ENCODE data around the gene KRTAP10-11. TPM values are rescaled to one million over a fixed set of nuclear protein-coding genes. Genes with fewer than 3 reads are reported as not detected.

KRTAP10-11 gene
- polyA plus RNA-seq, 1 of the 3 experiments (the other 2 are of a cell fraction), result not detected

DNA sequence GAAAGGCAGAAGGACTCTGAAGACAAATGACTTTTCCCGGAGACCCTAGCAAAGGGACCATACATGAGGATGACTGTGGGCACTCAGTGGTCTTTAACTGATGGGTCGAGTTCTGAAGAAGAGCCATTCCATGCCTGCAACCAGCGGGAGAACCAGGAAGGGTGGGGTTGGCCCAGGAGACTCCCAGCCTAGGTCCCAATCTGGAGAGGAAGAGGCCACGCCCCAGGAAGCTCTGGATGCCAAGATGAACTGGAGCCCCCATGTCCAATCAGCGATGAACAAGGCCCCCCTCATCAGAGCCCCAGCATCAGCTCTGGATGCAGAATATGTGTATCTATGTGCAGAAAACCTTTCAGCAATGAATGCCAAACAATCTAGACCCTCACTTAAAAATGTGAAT lies 5.5 kb upstream of the KRTAP10-11 start:
- H3K36me3 ChIP-seq (replicated peaks in 1 of 2; ENCODE audit: control insufficient read depth in 1 of 2, insufficient read depth in 2 of 2, low read length in 1 of 2), result no peaks in the 10 kb centered on the region
- H3K9me3 ChIP-seq, result 0 out of 2 replicates have a peak, but pooled peaks cover 5% of the 10 kb centered on the region
- no peak overlapping the region for H3K4me2 ChIP-seq
- TF ChIP-seq POLR2AphosphoS5 (IDR thresholded peaks at IDR 0.05; ENCODE audit: low read depth, low read length) (no peak), PBX3 (IDR thresholded peaks at IDR 0.05) (no peak), MAX (IDR thresholded peaks at IDR 0.05; ENCODE audit: low read depth) (no peak), GABPA (IDR thresholded peaks at IDR 0.05; ENCODE audit: low read depth) (no peak), EZH2phosphoT487 (IDR thresholded peaks at IDR 0.05; ENCODE audit: borderline replicate concordance, low read depth) (no peak), TCF12 (IDR thresholded peaks at IDR 0.05) (no peak), RXRA (IDR thresholded peaks at IDR 0.05; ENCODE audit: borderline replicate concordance, low read depth) (no peak), TAF1 (IDR thresholded peaks at IDR 0.05; ENCODE audit: borderline replicate concordance, low read depth, low read length) (no peak), GATA2 (CRISPR knock-in tag; IDR thresholded peaks at IDR 0.05) (no peak), RAD21 (IDR thresholded peaks at IDR 0.05; ENCODE audit: low read length) (no peak)
- TF ChIP-seq, protein P1, sequence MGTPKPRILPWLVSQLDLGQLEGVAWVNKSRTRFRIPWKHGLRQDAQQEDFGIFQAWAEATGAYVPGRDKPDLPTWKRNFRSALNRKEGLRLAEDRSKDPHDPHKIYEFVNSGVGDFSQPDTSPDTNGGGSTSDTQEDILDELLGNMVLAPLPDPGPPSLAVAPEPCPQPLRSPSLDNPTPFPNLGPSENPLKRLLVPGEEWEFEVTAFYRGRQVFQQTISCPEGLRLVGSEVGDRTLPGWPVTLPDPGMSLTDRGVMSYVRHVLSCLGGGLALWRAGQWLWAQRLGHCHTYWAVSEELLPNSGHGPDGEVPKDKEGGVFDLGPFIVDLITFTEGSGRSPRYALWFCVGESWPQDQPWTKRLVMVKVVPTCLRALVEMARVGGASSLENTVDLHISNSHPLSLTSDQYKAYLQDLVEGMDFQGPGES (IDR thresholded peaks at IDR 0.05; ENCODE audit: low read depth, low read length), result no peak
- TF ChIP-seq, protein P2, sequence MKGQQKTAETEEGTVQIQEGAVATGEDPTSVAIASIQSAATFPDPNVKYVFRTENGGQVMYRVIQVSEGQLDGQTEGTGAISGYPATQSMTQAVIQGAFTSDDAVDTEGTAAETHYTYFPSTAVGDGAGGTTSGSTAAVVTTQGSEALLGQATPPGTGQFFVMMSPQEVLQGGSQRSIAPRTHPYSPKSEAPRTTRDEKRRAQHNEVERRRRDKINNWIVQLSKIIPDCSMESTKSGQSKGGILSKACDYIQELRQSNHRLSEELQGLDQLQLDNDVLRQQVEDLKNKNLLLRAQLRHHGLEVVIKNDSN (IDR thresholded peaks at IDR 0.05; ENCODE audit: borderline replicate concordance, low read depth), result no peak
- no peak overlapping the region for H3K4me3 ChIP-seq (ENCODE audit: low read depth in 2 of 2, low read length in 1 of 2)
- H3K27me3 ChIP-seq (ENCODE audit: insufficient read depth), result peaks cover 8% of the 10 kb centered on the region; the same call in 1 of the 2 replicates
- H2AFZ ChIP-seq (ENCODE audit: low read depth), result no peak overlapping the region
- no peaks in the 10 kb centered on the region for H3K79me2 ChIP-seq (ENCODE audit: insufficient read depth)
- 21% methylated on average over 5 of the region's 5 CpGs for WGBS (ENCODE audit: low lambda C conversion rate)
- no peaks in the 10 kb centered on the region; a peak in 1 of 4 replicates for H3K4me1 ChIP-seq (ENCODE audit: control insufficient read depth in 1 of 2, insufficient read depth in 2 of 2, low read depth in 1 of 2, low read length in 1 of 2)
- H4K20me1 ChIP-seq (ENCODE audit: insufficient read depth), result no peaks in the 10 kb centered on the region
- no peaks in the 10 kb centered on the region for H3F3A ChIP-seq (replicated peaks; ENCODE audit: insufficient read depth)
- ChIA-PET CTCF (no interaction called here), POLR2A (no interaction called here)
- H3K9me2 ChIP-seq, result no peaks in the 10 kb centered on the region
- no peak overlapping the region for H3K27ac ChIP-seq (ENCODE audit: low read depth in 2 of 2, low read length in 1 of 2)
- no peak for DNase-seq
- H3K9ac ChIP-seq, result no peak overlapping the region

- Histone ChIP-seq H3K27me3 (ENCODE audit: insufficient read depth) (peaks cover 30% of the 10 kb centered on the region), H3K27ac (ENCODE audit: low read depth in 2 of 2, low read length in 1 of 2) (no peak overlapping the region), H3K36me3 (replicated peaks in 1 of 2; ENCODE audit: control insufficient read depth in 1 of 2, insufficient read depth in 2 of 2, low read length in 1 of 2) (no peaks in the 10 kb centered on the region), H3K9me2 (no peaks in the 10 kb centered on the region), H3K4me1 (ENCODE audit: control insufficient read depth in 1 of 2, insufficient read depth in 2 of 2, low read depth in 1 of 2, low read length in 1 of 2) (no peaks in the 10 kb centered on the region), H3F3A (replicated peaks; ENCODE audit: insufficient read depth) (no peaks in the 10 kb centered on the region), H3K4me3 (ENCODE audit: low read depth in 2 of 2, low read length in 1 of 2) (no peak overlapping the region), H4K20me1 (ENCODE audit: insufficient read depth) (no peaks in the 10 kb centered on the region), H3K9me3 (0 out of 2 replicates have a peak, but pooled peaks cover 5% of the 10 kb centered on the region), H3K79me2 (ENCODE audit: insufficient read depth) (no peaks in the 10 kb centered on the region), H2AFZ (ENCODE audit: low read depth) (no peak overlapping the region), H3K9ac (no peak overlapping the region), H3K4me2 (no peak overlapping the region)
- ChIA-PET CTCF (no interaction called here), POLR2A (no interaction called here)
- TF ChIP-seq GABPA (IDR thresholded peaks at IDR 0.05; ENCODE audit: low read depth), result no peak
- TF ChIP-seq POLR2AphosphoS5 (IDR thresholded peaks at IDR 0.05; ENCODE audit: low read depth, low read length), result no peak
- no peak for TF ChIP-seq SIN3A (IDR thresholded peaks at IDR 0.05; ENCODE audit: borderline replicate concordance, low read depth, low read length)
- TF ChIP-seq JUND (IDR thresholded peaks at IDR 0.05), result no peak
- TF ChIP-seq USF2 (IDR thresholded peaks at IDR 0.05; ENCODE audit: borderline replicate concordance, low read depth, low read length), result no peak
- TF ChIP-seq RXRA (IDR thresholded peaks at IDR 0.05; ENCODE audit: borderline replicate concordance, low read depth), result no peak
- TF ChIP-seq GATA2 (CRISPR knock-in tag; IDR thresholded peaks at IDR 0.05), result no peak
- WGBS (ENCODE audit: low lambda C conversion rate), result 21% methylated on average over 14 of the region's 14 CpGs
- no peak for DNase-seq
Measured at GRCh38 chr21:44643741-44644310, 2.4 kb upstream of the KRTAP10-11 start.

Data from SK-N-SH (cell line).